DOHH2 (cell line): ENCODE results near the gene FSTL4.

ENCODE experiments used
- CTCF ChIP-seq: fragments of 200-600 bp; sonication (generic); IDR thresholded peaks from one replicate; pipeline ENCODE4 v1.5.1; 2014; ENCODE audit warnings: antibody characterized with exemption, mild to moderate bottlenecking, low read depth, low read length; ENCODE audit not compliant: poor library complexity, severe bottlenecking
- EZH2phosphoT487 ChIP-seq: fragments of 200-600 bp; sonication (generic); IDR thresholded peaks from 2 replicates; pipeline ENCODE4 v1.6.1; 2017; ENCODE audit warnings: borderline replicate concordance, mild to moderate bottlenecking, antibody characterized with exemption, low read length, moderate library complexity, mixed read lengths

GRCh38 chr5:133299021-133299420, 313.3 kb downstream of the FSTL4 start:
- TF ChIP-seq CTCF: no peak
- TF ChIP-seq EZH2phosphoT487: no peak
